HL-60 (cell line): ENCODE results near the gene CFAP74.

ENCODE experiments used
- POLR2AphosphoS5 ChIP-seq: IDR thresholded peaks from 2 replicates; pipeline ENCODE4 v1.6.1; 2012; ENCODE audit warnings: low read depth
- SPI1 ChIP-seq: IDR thresholded peaks from 2 replicates; pipeline ENCODE4 v1.6.1; 2012; ENCODE audit warnings: low read depth, mild to moderate bottlenecking, borderline replicate concordance
- TF ChIP-seq, protein P1 (sequence below): IDR thresholded peaks from one replicate; pipeline ENCODE4 v1.5.1; 2011; ENCODE audit warnings: low read length, control low read depth, inconsistent platforms; ENCODE audit not compliant: insufficient read depth

DNA sequence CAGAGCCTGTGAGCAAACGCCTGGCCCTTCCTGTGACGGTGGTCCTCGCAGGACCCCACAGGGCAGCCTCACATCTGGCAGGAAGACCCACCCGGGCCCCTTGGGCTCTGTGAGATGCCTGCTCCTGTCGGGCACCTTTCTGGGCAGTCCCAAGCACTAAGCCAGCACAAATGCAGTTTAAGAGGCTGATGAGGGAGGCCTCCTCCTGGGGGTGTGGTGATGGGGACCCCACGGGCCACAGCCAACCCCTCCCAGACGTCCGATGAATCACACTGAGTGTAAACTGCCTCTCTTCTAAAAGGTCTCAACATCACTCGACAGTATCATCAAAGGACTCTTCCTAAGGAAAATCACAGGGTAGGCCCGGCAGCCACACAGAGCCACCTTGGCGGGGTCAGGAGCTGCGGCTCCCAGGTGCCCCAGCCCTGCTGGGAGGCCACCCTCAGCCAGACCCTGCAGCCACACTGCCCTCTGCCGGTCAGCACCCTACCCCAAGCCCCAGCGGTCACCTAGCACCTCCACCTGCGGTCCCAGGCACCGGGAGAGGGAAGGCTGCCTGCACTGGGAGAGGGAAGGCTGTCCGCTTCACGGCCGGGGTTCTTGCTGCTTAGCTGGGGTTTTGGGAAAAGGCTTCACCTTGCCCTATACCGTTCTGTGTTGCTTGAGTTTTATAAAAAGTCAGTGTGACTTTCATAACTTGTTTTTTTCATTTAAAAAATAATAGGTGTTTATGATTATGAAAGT lies 42.8 kb upstream of the CFAP74 start:
- TF ChIP-seq, protein P1, sequence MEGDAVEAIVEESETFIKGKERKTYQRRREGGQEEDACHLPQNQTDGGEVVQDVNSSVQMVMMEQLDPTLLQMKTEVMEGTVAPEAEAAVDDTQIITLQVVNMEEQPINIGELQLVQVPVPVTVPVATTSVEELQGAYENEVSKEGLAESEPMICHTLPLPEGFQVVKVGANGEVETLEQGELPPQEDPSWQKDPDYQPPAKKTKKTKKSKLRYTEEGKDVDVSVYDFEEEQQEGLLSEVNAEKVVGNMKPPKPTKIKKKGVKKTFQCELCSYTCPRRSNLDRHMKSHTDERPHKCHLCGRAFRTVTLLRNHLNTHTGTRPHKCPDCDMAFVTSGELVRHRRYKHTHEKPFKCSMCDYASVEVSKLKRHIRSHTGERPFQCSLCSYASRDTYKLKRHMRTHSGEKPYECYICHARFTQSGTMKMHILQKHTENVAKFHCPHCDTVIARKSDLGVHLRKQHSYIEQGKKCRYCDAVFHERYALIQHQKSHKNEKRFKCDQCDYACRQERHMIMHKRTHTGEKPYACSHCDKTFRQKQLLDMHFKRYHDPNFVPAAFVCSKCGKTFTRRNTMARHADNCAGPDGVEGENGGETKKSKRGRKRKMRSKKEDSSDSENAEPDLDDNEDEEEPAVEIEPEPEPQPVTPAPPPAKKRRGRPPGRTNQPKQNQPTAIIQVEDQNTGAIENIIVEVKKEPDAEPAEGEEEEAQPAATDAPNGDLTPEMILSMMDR, result peak; percentile 44
- TF ChIP-seq POLR2AphosphoS5 (no peak), SPI1 (no peak)
